HG03558 (cell line): ENCODE data around the gene KIF4B.
"Not testable (repeated sequence)": the region's sequence is repeated elsewhere in the genome, so short reads cannot be mapped to it uniquely, and the experiment has no call there.

ENCODE experiments used
- ATAC-seq: cut with Tn5 transposase; IDR thresholded peaks from one replicate; pipeline ENCODE4 v1.9.1; 2021; ENCODE audit warnings: moderate number of reproducible peaks; ENCODE audit not compliant: unreplicated experiment; ENCODE audit errors: extremely low read depth

The KIF4B gene

GRCh38 chr5:155002722-155003121, 10.8 kb upstream of the KIF4B start:
- not testable (repeated sequence) for ATAC-seq

- no peak for ATAC-seq
These were observed 9.3 kb upstream of the KIF4B start for GRCh38 chr5:155004138-155004744.

DNA sequence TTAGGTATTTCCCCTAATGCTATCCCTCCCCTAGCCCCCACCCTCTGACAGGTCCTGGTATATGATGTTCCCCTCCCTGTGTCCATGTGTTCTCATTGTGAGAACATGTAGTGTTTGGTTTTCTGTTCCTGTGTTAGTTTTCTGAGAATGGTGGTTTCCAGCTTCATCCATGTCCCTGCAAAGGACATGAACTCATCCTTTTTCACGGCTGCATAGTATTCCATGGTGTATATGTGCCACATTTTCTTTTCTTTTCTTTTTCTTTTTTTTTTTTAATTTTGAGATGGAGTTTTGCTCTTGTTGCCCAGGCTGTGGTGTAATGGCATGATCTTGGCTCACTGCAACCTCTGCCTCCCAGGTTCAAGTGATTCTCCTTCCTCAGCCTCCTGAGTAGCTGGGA, 7.3 kb upstream of the KIF4B start:
- ATAC-seq = not testable (repeated sequence)

DNA sequence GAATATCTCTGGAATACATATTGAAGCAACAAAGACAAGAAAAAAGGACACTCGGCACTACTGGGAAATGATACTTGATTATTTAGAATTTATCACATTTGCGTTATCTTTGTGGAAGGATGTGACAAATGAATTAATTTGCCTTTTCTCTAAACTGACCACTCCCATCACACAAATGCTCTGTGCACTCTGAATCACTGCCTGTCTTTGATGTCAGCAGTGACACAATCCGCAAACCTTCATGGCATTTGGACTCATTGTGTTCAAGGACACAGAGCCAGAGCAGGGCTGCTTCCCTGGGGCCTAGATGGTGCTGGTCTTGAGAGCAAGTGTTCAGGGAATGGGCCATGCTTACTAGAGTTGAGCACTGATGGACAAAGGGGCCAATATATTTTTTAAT, 4.9 kb upstream of the KIF4B start:
- ATAC-seq = no peak

DNA sequence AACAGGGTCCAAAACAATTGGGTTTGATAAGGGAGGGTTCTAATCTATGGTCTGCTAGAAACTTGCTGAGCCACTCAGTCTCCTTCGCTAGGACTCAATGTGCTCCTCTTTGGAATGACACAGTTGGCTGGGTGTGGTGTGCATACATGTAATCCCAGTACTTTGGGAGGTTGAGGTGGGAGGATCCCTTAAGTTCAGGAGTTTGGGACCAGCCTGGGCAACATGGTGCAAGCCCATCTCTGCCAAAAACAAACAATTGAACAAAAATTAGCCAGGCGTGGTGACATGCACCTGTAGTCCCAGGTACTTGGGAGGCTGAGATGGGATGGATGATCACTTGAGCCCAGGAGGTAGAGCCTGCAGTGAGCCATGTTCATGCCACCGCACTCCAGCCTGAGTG, 2.7 kb upstream of the KIF4B start:
- ATAC-seq = no peak

GRCh38 chr5:155015239-155015638, 1.7 kb downstream of the KIF4B start:
- no peak for ATAC-seq

DNA sequence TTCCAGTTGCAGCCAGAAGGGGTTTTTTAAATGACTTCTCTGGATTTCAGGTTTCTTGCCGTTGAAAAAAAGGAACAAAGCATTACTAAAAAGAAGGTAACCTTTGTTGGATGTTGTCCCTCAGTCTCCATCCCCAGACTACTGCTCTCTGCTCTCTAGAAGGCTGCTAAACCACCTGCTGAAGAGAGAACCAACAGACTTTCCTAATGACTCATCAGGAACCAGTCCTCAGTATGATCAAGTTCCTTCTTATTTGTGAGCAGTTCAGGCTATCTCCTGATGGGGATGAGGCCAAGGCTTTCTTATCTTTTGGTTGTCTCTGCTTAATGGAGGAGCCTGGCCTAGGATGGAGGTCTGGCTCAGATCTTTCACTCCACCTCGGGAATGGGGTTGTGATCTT, 4.1 kb downstream of the KIF4B start:
- ATAC-seq = peak; percentile 92

DNA sequence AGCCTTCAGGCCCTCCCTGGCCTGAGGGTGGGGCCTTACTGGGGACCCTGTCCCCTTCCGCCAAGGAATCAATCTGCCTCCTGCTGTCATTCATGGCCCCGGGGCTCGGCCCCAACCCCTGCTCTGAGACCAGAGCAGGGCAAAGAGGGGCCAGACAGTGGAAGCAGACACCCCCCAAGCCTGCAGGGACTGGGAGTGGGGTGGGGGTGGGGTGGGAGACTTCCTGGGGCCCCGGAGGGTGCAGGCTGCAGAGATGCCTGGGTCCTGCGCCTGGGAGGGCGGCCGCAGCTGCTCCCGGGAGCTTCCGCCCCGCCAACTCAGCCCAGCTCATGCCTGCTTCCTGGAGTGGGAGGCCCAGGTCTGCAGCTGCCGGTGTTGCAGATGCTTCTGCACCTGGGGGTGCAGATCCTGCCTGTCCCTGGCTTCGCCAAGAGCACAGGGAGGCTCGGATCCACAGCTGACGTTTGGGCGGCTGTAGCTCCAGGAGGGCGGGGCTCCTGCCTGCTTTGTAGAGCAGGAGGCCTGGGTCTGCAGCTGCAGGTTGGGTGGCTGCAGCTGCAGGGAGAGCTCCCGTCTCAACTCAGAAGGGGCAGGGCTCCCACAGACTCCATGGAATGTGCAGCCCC, 6.2 kb downstream of the KIF4B start:
- ATAC-seq = no peak

DNA sequence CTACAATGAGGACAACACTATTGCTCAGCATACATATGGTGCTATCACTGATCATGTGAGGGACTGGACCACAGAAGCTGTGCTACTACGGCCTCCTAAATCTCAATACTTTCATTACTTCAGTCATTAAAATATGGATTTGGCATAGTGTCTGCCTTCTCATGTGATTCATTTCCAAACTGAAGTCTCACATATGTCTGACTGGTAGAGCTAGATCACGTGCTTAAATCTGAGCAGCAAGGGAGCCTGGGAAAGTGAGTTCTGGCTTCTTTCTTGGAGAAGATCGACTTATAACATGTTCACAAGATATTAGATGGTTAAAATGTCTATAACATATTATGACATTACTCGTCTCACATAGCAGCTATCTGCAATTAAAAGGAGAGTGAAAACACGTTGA, 8.3 kb downstream of the KIF4B start:
- no peak for ATAC-seq

- ATAC-seq = no peak
These were observed 9.8 kb downstream of the KIF4B start for GRCh38 chr5:155023320-155023719.

DNA sequence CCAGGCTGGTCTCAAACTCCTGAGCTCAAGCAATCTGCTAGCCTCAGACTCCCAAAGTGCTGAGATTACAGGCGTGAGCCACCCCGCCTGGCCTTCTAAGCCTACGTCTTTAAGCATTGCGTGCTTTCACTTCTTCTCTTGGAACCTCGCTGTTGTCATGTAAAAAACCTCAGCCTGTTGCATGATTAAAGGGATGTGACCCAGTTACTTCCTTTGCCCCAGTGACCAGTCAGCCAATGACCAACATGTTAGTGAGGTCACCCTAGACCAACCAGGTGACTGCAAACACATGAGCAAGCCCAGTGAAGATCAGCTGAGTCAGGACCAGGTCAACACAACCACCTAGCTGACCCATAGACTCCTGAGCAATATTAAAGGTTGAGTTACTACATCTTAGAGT, 10.5 kb downstream of the KIF4B start:
- ATAC-seq = no peak

DNA sequence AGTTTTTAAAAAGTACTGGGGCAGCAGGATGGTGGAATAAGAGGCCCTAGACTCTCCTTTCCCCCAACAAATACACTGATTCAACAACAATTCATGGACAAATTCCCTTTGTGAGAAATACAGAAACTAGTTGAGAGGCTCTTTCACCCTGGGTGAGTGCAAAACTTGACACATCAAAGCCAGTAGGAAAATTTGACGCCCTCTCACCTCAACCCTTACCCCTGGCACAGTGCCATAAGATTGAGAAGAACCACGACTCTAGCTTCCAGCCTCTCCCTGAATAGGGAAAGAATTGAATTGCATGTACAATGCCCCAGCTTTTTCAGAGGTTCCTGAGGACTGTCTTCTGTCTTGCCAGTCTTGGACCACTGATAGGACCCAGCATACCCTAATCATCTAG, 12.3 kb downstream of the KIF4B start:
- no peak for ATAC-seq

- no peak for ATAC-seq
These were observed 14.6 kb downstream of the KIF4B start for GRCh38 chr5:155027993-155028629.

- ATAC-seq = no peak
These were observed 15.7 kb downstream of the KIF4B start for GRCh38 chr5:155029240-155029639.

DNA sequence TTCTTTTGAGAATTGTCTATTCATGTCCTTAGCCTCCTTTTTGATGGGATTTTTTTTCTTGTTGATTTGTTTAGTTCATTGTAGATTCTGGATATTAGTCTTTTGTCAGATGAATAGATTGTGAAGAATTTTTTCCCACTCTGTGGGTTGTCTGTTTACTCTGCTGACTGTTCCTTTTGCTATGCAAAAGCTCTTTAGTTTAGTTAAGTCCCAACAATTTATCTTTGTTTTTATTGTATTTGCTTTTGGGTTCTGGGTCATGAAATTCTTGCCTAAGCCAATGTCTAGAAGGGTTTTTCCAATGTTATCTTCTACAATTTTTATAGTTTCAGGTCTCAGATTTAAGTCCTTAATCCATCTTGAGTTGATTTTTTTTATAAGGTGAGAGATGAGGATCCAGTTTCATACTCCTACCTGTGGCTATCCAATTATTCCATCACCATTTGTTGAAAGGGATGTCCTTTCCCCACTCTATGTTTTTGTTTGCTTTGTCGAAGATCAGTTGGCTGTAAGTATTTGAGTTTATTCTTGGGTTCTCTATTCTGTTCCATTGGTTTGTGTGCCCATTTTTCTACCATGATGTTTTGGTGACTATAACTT, 20.7 kb downstream of the KIF4B start:
- not testable (repeated sequence) for ATAC-seq

GRCh38 chr5:155035087-155035486, 21.5 kb downstream of the KIF4B start:
- ATAC-seq = not testable (repeated sequence)

GRCh38 chr5:155040984-155041653, 27.6 kb downstream of the KIF4B start:
- ATAC-seq = no peak

DNA sequence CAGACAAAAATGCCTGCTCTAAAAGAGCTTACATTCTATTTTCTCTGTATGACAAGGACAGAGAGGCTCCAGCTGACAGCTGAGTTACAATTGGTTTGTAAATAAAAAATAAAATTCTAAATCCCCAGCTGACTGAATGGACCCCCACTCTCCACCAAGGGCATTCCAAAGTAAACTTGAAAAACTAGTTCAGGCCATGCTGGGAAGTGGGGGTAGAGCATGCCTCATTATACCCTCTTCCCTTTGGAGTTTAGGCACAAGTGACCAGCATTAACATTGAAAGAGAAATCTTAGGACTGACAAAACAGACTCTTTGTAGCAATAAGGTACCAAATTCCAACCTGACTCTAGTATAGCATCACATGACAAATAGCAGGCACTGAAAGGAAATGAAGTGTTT, 31.0 kb downstream of the KIF4B start:
- ATAC-seq = no peak

GRCh38 chr5:155046591-155046990, 33.0 kb downstream of the KIF4B start:
- ATAC-seq = no peak

- no peak for ATAC-seq
These were observed 34.3 kb downstream of the KIF4B start for GRCh38 chr5:155047818-155048217.
